Activated CD4-positive, alpha-beta T cell treated with anti-CD3 and anti-CD28 coated beads for 36 hours (primary cell): ENCODE measurements around the gene C17orf114.
A peak's percentile ranks its signal among the peaks of the same experiment; 100 is the strongest.

Source experiments
- ATAC-seq: fragments of 200-7000 bp; cut with Tn5 transposase; one replicate; pipeline ENCODE4 v1.10.0; 2021; ENCODE audit warnings: mild to moderate bottlenecking, moderate library complexity
- CTCF ChIA-PET: fragments of 350-600 bp; sonication (Branson Sonifier 250); formaldehyde crosslinking; loops from one replicate; lab custom pipeline; 2021; ENCODE audit warnings: antibody characterized with exemption; lab: Charles Lee
- POLR2A ChIA-PET: fragments of 350-600 bp; sonication (Branson Sonifier 250); formaldehyde crosslinking; loops from one replicate; lab custom pipeline; 2021; ENCODE audit warnings: antibody characterized with exemption, inconsistent platforms; lab: Charles Lee
- DNase-seq: peaks from one replicate; pipeline ENCODE4 v3.0.0-alpha.2; 2020
- H3K27ac Mint-ChIP-seq: one replicate; pipeline ENCODE4 v1.8.0; 2021; ENCODE audit warnings: mixed read lengths
- H3K27me3 Mint-ChIP-seq: one replicate; pipeline ENCODE4 v1.8.0; 2021; ENCODE audit warnings: mixed read lengths
- H3K36me3 Mint-ChIP-seq: one replicate; pipeline ENCODE4 v1.8.0; 2021; ENCODE audit warnings: low read depth, mixed read lengths
- H3K4me1 Mint-ChIP-seq: one replicate; pipeline ENCODE4 v1.8.0; 2021; ENCODE audit warnings: mixed read lengths
- H3K4me3 Mint-ChIP-seq: one replicate; pipeline ENCODE4 v1.8.0; 2021; ENCODE audit warnings: mild to moderate bottlenecking, moderate library complexity, mixed read lengths
- H3K9me3 Mint-ChIP-seq: one replicate; pipeline ENCODE4 v1.8.0; 2021; ENCODE audit warnings: low read depth, mixed read lengths
- intact Hi-C, 2 experiments: fragments of 100-400 bp; cut with DNase I in 1 of 2; cut with micrococcal nuclease in 1 of 2; formaldehyde crosslinking; loops; one replicate each; pipeline versions ENCODE4 v1.14.2 to v1.15.1; 2022 to 2024; cut with DNase I, micrococcal nuclease

The C17orf114 gene

DNA sequence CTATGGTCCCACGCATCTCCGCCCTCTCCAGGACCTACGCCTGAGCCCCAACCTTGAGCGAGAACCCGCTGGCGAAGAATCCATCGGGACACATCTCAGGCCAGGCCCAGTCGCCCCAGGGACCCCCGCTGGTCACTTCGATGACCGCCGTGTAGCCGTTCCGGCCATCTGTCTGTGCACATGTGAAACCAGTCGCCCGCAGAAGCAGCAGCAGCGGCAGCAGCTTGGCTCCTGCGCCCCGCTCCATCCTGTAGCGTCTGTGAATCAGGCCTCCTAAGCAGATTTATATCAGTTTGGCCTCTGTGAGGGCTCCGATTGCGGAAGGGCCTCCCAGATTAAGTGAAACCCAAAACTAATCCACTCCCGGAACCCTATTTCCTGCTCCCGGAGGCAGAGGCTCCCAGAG is 16.0 kb downstream of the C17orf114 start, which contains the start of gene VMO1:
VMO1 (minus strand) TSS at position 259 of the 406 bp plus-strand sequence; CDS start at position 247, 12 bp downstream.
- DNase-seq, result no peak
- no peak within 1 kb of the TSS for H3K27ac Mint-ChIP-seq
- intact Hi-C loops, result loop anchor here (5.0 kb wide), 3 partner anchors 54 to 144 kb away; partner anchors contain the start of genes ALOX15 (in 1 of the 2), CHRNE (in 1 of the 2) and MED11 (in 1 of the 2)
- H3K27me3 Mint-ChIP-seq, result peaks cover 56% of the 10 kb centered on the region
- H3K9me3 Mint-ChIP-seq, result no peaks in the 10 kb centered on the region
- ATAC-seq, result no peak
- H3K4me1 Mint-ChIP-seq, result peaks cover 22% of the 10 kb centered on the region
- CTCF ChIA-PET, result interaction anchor here (1.0 kb wide), 1 partner anchor 45 kb away, joined by 4 read pairs; no protein-coding TSS in a partner anchor
- H3K36me3 Mint-ChIP-seq, result no peaks in the 10 kb centered on the region
- POLR2A ChIA-PET, result no interaction called here
- no peak within 1 kb of the TSS for H3K4me3 Mint-ChIP-seq

DNA sequence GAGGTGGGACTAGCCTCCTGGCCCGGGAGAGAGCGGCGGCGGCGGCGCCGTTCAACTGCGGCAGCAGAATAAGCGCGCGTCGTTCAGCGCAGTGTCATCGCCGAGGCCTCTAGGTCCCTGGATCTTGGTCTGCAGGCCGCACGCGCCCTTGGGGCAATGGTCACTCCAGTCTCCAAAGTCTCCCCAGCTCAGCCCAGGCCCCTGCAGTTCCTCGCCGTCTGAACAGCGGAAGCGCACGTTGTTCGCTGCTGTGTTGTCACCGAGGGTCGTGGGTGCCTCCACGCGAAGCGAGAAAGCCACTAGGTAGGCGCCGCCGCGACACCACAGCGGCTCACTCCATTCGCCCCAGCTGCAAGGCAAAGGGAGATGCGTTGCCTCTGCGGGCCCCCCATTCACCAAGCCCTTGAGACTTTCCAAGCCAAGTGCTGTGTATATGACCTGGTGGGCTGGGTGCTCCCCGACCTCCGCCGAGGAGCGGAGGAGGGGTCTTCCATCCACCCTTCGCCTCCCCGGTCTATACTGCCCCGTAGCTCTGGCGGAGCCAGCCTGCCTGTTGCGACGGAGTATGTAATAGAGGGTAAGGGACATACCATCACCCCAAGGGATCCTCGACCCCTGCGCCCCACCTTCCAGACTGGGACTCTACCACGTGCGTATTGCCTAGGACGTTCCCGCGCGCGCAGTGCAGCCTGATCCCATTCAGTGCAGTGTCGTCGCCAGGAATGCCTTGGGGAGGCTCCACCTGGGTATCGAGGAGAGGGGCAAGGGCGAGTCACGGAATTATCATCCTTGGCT is 16.6 kb downstream of the C17orf114 start:
- peaks cover 60% of the 10 kb centered on the region for H3K27me3 Mint-ChIP-seq
- ChIA-PET CTCF (interaction anchor here (1.0 kb wide), 1 partner anchor 45 kb away, joined by 4 read pairs; no protein-coding TSS in a partner anchor), POLR2A (no interaction called here)
- H3K9me3 Mint-ChIP-seq, result no peaks in the 10 kb centered on the region
- DNase-seq, result peak; percentile 37
- H3K27ac Mint-ChIP-seq, result no peak overlapping the region
- no peaks in the 10 kb centered on the region for H3K36me3 Mint-ChIP-seq
- ATAC-seq, result no peak
- intact Hi-C loops, result loop anchor here (5.0 kb wide), 3 partner anchors 53 to 143 kb away; partner anchors contain the start of genes ALOX15 (in 1 of the 2), CHRNE (in 1 of the 2) and MED11 (in 1 of the 2)
- H3K4me3 Mint-ChIP-seq, result no peak overlapping the region
- peaks cover 18% of the 10 kb centered on the region for H3K4me1 Mint-ChIP-seq

DNA sequence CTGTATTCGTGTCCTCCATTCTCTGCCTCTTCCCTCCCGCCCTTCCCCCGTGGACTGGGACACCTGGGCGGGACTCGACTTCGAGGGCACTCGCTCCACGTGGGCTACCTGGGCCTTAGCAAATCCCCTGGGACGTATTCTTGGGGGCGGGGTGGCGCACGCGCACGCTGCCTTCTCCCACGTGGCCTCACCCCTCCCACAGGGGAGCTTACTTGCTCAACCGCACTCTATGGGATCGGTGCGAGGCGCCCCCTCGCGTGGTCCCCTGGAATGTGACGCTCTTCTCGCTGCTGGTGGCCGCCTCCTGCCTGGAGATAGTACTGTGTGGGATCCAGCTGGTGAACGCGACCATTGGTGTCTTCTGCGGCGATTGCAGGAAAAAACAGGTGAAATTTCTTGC is 19.5 kb downstream of the C17orf114 start:
- H3K4me3 Mint-ChIP-seq, result no peak overlapping the region
- H3K36me3 Mint-ChIP-seq, result no peaks in the 10 kb centered on the region
- ATAC-seq (peak; percentile 41), DNase-seq (peak; percentile 55)
- H3K4me1 Mint-ChIP-seq, result peaks cover 15% of the 10 kb centered on the region
- no peaks in the 10 kb centered on the region for H3K9me3 Mint-ChIP-seq
- no peak overlapping the region for H3K27ac Mint-ChIP-seq
- H3K27me3 Mint-ChIP-seq, result peaks cover 57% of the 10 kb centered on the region
- ChIA-PET POLR2A (no interaction called here), CTCF (interaction anchor here (0.6 to 1.2 kb wide), 4 partner anchors 9 to 709 kb away, joined by 3 to 4 read pairs (median 3); no protein-coding TSS in a partner anchor)
- intact Hi-C loops, result no loop called here

DNA sequence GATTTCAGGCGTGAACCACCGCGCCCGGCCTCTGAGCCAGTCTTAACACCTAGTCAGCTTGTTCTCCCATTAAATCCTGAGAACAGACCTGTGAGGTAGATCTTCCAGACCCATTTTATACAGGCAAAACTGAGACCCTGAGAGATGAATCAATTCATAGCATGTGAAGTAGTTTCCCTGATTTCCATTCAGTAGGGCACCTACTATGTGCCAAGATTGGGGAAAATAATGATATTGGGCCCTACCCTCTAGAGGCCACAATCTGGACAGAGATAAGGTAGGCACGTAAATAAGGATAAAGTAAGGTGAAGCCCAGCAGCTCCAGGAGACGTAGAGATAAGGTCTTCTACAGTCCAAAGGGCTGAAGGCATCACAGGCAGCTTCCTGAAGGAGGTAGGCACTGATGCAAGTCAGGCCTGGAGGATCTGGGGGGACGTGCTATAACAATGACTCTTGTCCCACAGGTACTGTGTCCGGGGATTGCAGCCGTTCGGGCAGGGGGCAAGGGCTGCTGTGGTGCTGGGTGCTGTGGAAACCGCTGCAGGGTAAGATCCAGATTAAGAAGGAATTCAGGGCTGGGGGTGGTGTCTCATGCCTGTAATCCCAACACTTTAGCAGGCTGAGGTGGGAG is 21.7 kb downstream of the C17orf114 start:
- Mint-ChIP-seq H3K27ac (no peak overlapping the region), H3K4me3 (no peak overlapping the region), H3K4me1 (peaks cover 2% of the 10 kb centered on the region), H3K27me3 (peaks cover 40% of the 10 kb centered on the region), H3K36me3 (no peaks in the 10 kb centered on the region), H3K9me3 (no peaks in the 10 kb centered on the region)
- ChIA-PET POLR2A (no interaction called here), CTCF (interaction anchor here (0.6 kb wide), 1 partner anchor 580 kb away, joined by 3 read pairs; no protein-coding TSS in a partner anchor)
- DNase-seq (no peak), ATAC-seq (no peak)
- intact Hi-C loops, result no loop called here

DNA sequence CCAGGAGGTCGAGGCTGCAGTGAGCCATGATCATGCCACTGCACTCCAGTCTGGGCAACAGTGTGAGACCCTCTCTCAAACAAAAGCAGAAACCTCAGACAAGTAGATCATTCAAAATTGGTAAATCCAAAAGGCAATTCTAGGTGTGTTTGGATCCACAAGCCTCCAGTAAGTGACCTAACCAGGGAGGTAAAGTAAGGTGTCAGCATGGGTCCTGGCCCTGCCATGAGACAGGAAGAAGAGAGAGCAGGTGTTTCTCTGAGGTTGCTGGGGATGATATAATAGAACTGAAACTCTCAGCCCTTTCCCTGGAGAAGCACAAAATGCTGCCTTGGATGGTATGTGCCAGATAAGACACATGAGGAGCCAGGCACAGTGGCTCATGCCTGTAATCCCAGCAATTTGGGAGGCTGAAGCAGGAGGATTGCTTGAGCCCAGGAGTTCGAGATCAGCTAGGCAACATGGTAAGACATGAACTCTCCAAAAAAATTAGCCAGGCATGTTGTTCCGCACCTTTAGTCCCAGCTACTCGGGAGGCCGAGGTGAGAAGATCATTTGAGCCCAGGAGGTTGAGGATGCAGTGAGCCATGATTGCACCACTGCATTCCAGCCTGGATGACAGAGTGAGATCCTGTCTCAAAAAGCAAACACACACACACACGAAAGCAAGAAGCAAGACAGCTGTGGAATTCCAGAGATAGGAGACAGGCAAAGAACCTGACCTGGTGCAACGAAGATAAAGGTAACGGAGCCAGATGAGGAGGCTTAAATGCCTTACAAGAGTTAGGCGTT is 24.0 kb downstream of the C17orf114 start:
- no peak overlapping the region for H3K27ac Mint-ChIP-seq

DNA sequence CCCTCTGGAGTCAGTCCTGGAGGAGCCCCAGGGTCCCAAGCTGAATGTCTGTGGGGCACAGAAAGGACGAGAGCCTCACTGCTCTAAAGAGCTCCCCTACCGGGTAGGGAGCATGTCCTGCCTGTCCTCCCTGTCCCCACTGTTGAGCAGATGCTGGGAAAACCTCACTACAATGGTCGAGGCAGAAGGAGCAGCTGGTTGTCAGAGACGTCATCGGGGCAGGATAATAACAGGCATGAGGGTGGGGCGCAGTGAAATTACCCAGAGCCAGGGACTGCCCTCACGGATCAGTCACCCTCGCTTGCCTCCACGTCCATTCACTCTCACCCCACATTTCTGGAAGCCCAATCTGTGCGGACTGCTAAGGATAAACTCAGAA is 29.9 kb downstream of the C17orf114 start:
- intact Hi-C loops, result no loop called here
- POLR2A ChIA-PET, result no interaction called here
- H3K36me3 Mint-ChIP-seq, result no peaks in the 10 kb centered on the region
- ATAC-seq, result no peak
- H3K27me3 Mint-ChIP-seq, result peaks cover 7% of the 10 kb centered on the region
- H3K4me1 Mint-ChIP-seq, result peaks cover 13% of the 10 kb centered on the region
- no peak overlapping the region for H3K4me3 Mint-ChIP-seq
- H3K9me3 Mint-ChIP-seq, result no peaks in the 10 kb centered on the region
- no peak for DNase-seq
- CTCF ChIA-PET, result no interaction called here
- no peak overlapping the region for H3K27ac Mint-ChIP-seq

More for the DNA sequence above, 24.0 kb downstream of the C17orf114 start:
- H3K27me3 Mint-ChIP-seq, result peaks cover 22% of the 10 kb centered on the region
- DNase-seq (no peak), ATAC-seq (no peak)
- ChIA-PET POLR2A (interaction anchor here (1.3 kb wide), 1 partner anchor 12 kb away, joined by 3 read pairs; no protein-coding TSS in a partner anchor), CTCF (interaction anchor here (0.5 kb wide), 1 partner anchor 147 kb away, joined by 3 read pairs; no protein-coding TSS in a partner anchor)
- no peaks in the 10 kb centered on the region for H3K4me1 Mint-ChIP-seq
- intact Hi-C loops, result no loop called here
- H3K4me3 Mint-ChIP-seq, result no peak overlapping the region
- no peaks in the 10 kb centered on the region for H3K9me3 Mint-ChIP-seq
- no peaks in the 10 kb centered on the region for H3K36me3 Mint-ChIP-seq

DNA sequence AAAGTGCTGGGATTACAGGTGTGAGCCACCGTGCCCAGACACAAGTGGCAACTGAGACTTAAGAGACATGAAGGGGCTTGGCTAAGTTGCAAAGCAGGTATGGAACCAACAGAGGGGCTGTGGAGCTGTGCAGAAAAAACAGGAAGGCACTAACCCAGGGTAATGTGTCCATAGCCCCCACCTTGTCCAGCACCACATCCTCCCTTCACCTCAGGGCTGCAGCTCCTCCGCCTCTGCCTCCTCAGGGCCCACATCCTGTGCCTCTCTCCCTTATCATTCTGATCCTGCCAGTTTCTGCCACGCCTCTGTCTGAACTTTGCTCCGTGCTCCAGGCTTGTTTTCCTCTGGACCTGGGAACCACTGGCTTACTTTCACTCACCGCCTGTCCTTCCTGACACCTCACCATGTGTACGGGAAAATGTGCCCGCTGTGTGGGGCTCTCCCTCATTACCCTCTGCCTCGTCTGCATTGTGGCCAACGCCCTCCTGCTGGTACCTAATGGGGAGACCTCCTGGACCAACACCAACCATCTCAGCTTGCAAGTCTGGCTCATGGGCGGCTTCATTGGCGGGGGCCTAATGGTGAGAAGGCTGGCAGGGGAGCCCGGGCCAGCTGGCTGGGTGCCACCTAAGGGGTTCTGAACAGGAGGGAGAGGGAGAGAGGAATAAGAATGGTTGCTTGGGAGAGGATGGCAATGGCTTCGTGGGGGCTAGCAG is 30.5 kb downstream of the C17orf114 start, which contains the start of gene TM4SF5:
TM4SF5 (plus strand) TSS at position 368 of the 716 bp plus-strand sequence; CDS start at position 405, 37 bp downstream.
- Mint-ChIP-seq H3K27me3 (peaks cover 7% of the 10 kb centered on the region), H3K27ac (no peak within 1 kb of the TSS), H3K9me3 (no peaks in the 10 kb centered on the region), H3K4me1 (peaks cover 13% of the 10 kb centered on the region), H3K4me3 (no peak within 1 kb of the TSS), H3K36me3 (no peaks in the 10 kb centered on the region)
- POLR2A ChIA-PET, result no interaction called here
- DNase-seq (peak; percentile 17), ATAC-seq (peak; percentile 60)
- intact Hi-C loops, result no loop called here
- CTCF ChIA-PET, result no interaction called here

DNA sequence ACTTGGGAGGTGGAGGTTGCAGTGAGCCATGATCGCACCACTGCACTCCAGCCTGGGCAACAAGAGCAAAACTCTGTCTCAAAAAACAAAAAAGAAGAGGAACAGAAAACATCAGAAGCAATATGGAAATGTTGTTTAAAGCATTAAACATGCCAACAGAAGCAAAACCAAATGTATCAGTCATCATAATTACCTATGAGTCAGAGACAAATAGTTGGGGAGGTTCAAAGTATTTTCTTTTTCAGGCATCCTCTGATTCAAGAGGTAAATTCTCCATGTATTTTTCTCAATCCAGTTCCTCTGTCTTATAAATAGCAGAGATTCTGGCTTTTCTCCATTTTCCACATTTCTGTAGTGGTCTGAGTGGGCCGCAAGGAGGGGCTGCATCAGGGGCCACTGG is 32.5 kb downstream of the C17orf114 start:
- ChIA-PET POLR2A (no interaction called here), CTCF (interaction anchor here (1.6 kb wide), 1 partner anchor 13 kb away, joined by 3 read pairs; no protein-coding TSS in a partner anchor)
- H3K36me3 Mint-ChIP-seq, result no peaks in the 10 kb centered on the region
- H3K27me3 Mint-ChIP-seq, result peaks cover 7% of the 10 kb centered on the region
- DNase-seq (no peak), ATAC-seq (peak; percentile 47)
- H3K4me3 Mint-ChIP-seq, result no peak overlapping the region
- H3K4me1 Mint-ChIP-seq, result peaks cover 13% of the 10 kb centered on the region
- H3K27ac Mint-ChIP-seq, result no peak overlapping the region
- H3K9me3 Mint-ChIP-seq, result no peaks in the 10 kb centered on the region
- intact Hi-C loops, result no loop called here

DNA sequence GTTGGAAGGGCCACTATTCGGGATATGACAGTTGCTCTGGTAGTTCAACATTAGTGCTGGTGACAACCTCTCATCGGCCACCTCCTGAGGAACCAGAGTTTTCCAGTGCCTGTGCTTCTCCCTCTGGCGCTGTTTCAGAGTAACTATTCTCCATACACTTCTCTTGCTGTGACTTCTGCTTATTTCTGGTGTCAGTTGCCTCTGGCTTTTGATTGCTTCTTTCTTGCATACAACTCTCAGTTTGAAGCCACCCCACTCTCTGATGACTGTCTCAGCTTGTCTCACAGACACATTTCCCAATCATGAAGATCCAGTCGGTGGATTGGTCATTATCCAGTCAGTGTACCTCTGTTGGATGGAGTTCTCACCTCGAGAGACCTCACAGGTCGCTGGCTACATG is 33.8 kb downstream of the C17orf114 start:
- peaks cover 13% of the 10 kb centered on the region for H3K4me1 Mint-ChIP-seq
- ChIA-PET POLR2A (no interaction called here), CTCF (interaction anchor here (0.6 to 1.6 kb wide), 2 partner anchors 12 to 22 kb away, joined by 3 read pairs; no protein-coding TSS in a partner anchor)
- H3K27me3 Mint-ChIP-seq, result peaks cover 7% of the 10 kb centered on the region
- no peak overlapping the region for H3K4me3 Mint-ChIP-seq
- no peak overlapping the region for H3K27ac Mint-ChIP-seq
- no peaks in the 10 kb centered on the region for H3K36me3 Mint-ChIP-seq
- no peak for ATAC-seq
- no peak for DNase-seq
- intact Hi-C loops, result no loop called here
- no peaks in the 10 kb centered on the region for H3K9me3 Mint-ChIP-seq

DNA sequence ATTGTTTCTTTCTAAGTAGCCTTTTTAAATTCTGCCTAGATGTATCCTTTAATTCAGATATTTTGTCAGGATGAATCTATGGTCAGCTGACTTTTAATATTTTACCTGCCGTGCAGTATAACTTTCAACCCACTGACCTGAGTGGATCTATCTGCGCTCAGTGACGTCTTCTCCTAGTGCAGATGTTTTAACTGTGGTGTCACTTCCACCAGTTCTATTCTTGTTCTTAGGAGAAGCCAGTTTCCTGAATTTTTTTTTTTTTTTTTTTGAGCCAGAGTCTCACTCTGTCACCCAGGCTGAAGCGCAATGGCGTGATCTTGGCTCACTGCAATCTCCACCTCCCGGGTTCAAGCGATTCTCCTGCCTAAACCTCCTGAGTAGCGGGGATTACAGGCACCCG is 35.4 kb downstream of the C17orf114 start:
- intact Hi-C loops, result no loop called here
- ChIA-PET CTCF (no interaction called here), POLR2A (no interaction called here)
- ATAC-seq (no peak), DNase-seq (no peak)
- Mint-ChIP-seq H3K27me3 (peaks cover 5% of the 10 kb centered on the region), H3K27ac (no peak overlapping the region), H3K9me3 (no peaks in the 10 kb centered on the region), H3K4me3 (no peak overlapping the region), H3K36me3 (no peaks in the 10 kb centered on the region), H3K4me1 (peaks cover 11% of the 10 kb centered on the region)
